GOT3 (cell line): ENCODE measurements around the gene PGC.

Experiments
- DNase-seq: peaks from one replicate; lab custom pipeline; 2025; ENCODE audit warnings: mixed read lengths; lab: John Stamatoyannopoulos, UW

The PGC gene

GRCh38 chr6:41730531-41731436, 16.4 kb downstream of the PGC start:
- no peak for DNase-seq

GRCh38 chr6:41729624-41730023, 17.6 kb downstream of the PGC start:
- DNase-seq: no peak

- no peak for DNase-seq
These were observed 18.2 kb downstream of the PGC start for GRCh38 chr6:41728954-41729353.

GRCh38 chr6:41728073-41728936, 18.9 kb downstream of the PGC start:
- no peak for DNase-seq

- no peak for DNase-seq
These were observed 19.5 kb downstream of the PGC start for GRCh38 chr6:41727705-41728072.

- no peak for DNase-seq
These were observed 20.3 kb downstream of the PGC start for GRCh38 chr6:41726876-41727275.

- DNase-seq: no peak
These were observed 22.4 kb downstream of the PGC start for GRCh38 chr6:41724586-41725501.

GRCh38 chr6:41724228-41724580, 23.0 kb downstream of the PGC start:
- DNase-seq: no peak

GRCh38 chr6:41723530-41724227, 23.5 kb downstream of the PGC start:
- no peak for DNase-seq

- no peak for DNase-seq
These were observed 24.1 kb downstream of the PGC start for GRCh38 chr6:41722969-41723529.

GRCh38 chr6:41721414-41721813, 25.8 kb downstream of the PGC start:
- DNase-seq: no peak

GRCh38 chr6:41720783-41721182, 26.4 kb downstream of the PGC start:
- DNase-seq: no peak

GRCh38 chr6:41720262-41720620, 27.0 kb downstream of the PGC start:
- no peak for DNase-seq

- no peak for DNase-seq
These were observed 27.5 kb downstream of the PGC start for GRCh38 chr6:41719436-41720261.

- DNase-seq: no peak
These were observed 28.4 kb downstream of the PGC start for GRCh38 chr6:41718828-41719227.

- no peak for DNase-seq
These were observed 29.8 kb downstream of the PGC start for GRCh38 chr6:41717392-41717736.

- DNase-seq: no peak
These were observed 30.4 kb downstream of the PGC start for GRCh38 chr6:41716516-41717391.

- no peak for DNase-seq
These were observed 31.2 kb downstream of the PGC start for GRCh38 chr6:41715795-41716515.
